ENCODE data around the gene TBC1D10A.

GRCh38 chr22:30308518-30309230, 18.1 kb downstream of the TBC1D10A start:
- TF ChIP-seq MAX (IDR thresholded peaks at IDR 0.05) (no peak), TCF12 (IDR thresholded peaks at IDR 0.05; ENCODE audit: low read depth) (peak; percentile 63), REST (IDR thresholded peaks at IDR 0.05; ENCODE audit: low read depth) (no peak), USF1 (IDR thresholded peaks at IDR 0.05) (no peak), CEBPB (IDR thresholded peaks at IDR 0.05) (no peak), RAD21 (IDR thresholded peaks at IDR 0.05; ENCODE audit: low read depth) (no peak), EP300 (IDR thresholded peaks at IDR 0.05; ENCODE audit: borderline replicate concordance) (no peak), TAF1 (IDR thresholded peaks at IDR 0.05; ENCODE audit: low read depth) (no peak), EGR1 (IDR thresholded peaks at IDR 0.05) (no peak), NFIC (IDR thresholded peaks at IDR 0.05) (no peak; the same call in 1 of the 2 replicates), ZBTB7A (IDR thresholded peaks at IDR 0.05; ENCODE audit: low read depth) (no peak), YY1 (IDR thresholded peaks at IDR 0.05; ENCODE audit: low read depth) (no peak), FOXM1 (IDR thresholded peaks at IDR 0.05; ENCODE audit: borderline replicate concordance, low read depth) (no peak)
